AG09319 (cell line): Measurements from ENCODE around the gene NOL7.

Source experiments
- DNase-seq: peaks from one replicate; pipeline ENCODE4 v3.0.0-alpha.2; 2010; ENCODE audit warnings: low read depth; ENCODE audit errors: extremely low read depth
- CTCF ChIP-seq: IDR thresholded peaks from 2 replicates; pipeline ENCODE4 v1.5.1; 2011; ENCODE audit warnings: low read depth, mild to moderate bottlenecking, inconsistent platforms, low read length, moderate library complexity

The NOL7 gene

GRCh38 chr6:13614126-13614925, 809 bp upstream of the NOL7 start:
- no peak for TF ChIP-seq CTCF
- no peak for DNase-seq

GRCh38 chr6:13615792-13616120, 621 bp downstream of the NOL7 start:
- no peak for DNase-seq
- no peak for TF ChIP-seq CTCF

- DNase-seq: no peak
Measured at GRCh38 chr6:13617066-13617465, 1.9 kb downstream of the NOL7 start.

GRCh38 chr6:13624871-13625288, 9.7 kb downstream of the NOL7 start:
- DNase-seq: no peak
- peak; percentile 38 for TF ChIP-seq CTCF

More at GRCh38 chr6:13617066-13617465, 1.9 kb downstream of the NOL7 start:
- no peak for TF ChIP-seq CTCF

- TF ChIP-seq CTCF: no peak
- DNase-seq: no peak
Measured at GRCh38 chr6:13629459-13630116, 14.5 kb downstream of the NOL7 start.

GRCh38 chr6:13630499-13630898, 15.4 kb downstream of the NOL7 start:
- DNase-seq: no peak
- no peak for TF ChIP-seq CTCF

GRCh38 chr6:13633343-13633742, 18.2 kb downstream of the NOL7 start:
- no peak for TF ChIP-seq CTCF
- no peak for DNase-seq
